C4-2B (cell line): ENCODE results near the gene CFAP58.
A peak's percentile ranks its signal among the peaks of the same experiment; 100 is the strongest.

Experiments used
- H3K27ac ChIP-seq: fragments of 450-650 bp; 2 replicates; pipeline ENCODE4 v1.5.1; 2017
- CTCF ChIP-seq: fragments of 450-650 bp; conservative IDR thresholded peaks from 2 replicates; pipeline ENCODE4 v1.5.1; 2017; ENCODE audit warnings: mild to moderate bottlenecking
- ZFX ChIP-seq: fragments of 450-650 bp; IDR thresholded peaks from 2 replicates; pipeline ENCODE4 v1.6.1; 2017

CFAP58 gene

DNA sequence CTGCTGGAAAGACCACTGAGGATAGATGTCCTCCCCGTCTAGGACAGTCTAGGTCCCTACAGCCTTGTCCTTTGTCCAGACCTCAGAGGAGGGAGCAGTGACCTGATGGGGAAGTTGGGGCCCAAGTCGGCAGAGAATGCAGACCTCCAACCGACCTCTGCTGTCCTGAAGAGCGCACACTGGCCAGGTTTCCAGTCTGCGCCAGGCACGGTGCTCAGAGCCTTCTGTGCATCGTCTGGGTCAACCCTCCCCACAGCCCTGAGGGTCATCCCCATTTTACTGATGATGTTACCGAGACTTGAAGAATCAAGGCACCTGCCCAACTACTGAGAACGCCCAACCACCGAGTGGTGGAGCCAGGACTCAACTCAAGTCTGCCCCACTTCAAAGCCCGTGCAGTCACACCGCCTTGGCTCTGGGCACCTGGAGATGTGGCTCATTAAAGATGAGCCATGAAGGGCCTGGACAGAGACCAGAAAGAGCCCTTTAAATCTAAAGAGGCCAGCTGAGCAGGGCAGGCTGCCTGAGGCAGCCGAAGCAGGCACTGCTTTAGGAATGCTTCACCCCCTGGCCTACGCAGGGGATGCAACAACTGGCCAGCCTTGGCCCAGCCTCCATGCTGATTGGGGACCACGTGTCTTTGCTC, 19.8 kb upstream of the CFAP58 start:
- TF ChIP-seq ZFX (no peak), CTCF (no peak)
- H3K27ac ChIP-seq: peak overlapping the region; percentile 89

DNA sequence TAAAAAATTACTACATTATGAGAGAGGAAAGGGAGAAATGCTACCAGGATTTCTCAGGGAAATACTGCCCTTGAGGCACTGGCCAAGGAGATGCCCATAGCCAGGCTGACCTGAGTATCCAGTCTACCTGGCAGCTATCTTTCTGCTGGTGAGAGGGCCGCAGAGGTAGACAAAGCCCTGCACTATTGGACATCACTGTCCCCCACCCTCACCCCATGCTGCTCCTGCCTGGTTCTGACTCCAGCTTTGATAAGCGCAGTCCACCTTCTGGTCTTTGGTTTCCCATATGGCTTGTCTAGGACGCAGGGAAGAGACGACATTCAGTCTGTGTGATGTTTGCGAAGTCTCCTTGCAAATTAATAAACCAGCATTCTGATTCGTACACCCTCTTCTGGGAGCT, 19.1 kb upstream of the CFAP58 start:
- TF ChIP-seq ZFX: no peak
- H3K27ac ChIP-seq: no peak overlapping the region

DNA sequence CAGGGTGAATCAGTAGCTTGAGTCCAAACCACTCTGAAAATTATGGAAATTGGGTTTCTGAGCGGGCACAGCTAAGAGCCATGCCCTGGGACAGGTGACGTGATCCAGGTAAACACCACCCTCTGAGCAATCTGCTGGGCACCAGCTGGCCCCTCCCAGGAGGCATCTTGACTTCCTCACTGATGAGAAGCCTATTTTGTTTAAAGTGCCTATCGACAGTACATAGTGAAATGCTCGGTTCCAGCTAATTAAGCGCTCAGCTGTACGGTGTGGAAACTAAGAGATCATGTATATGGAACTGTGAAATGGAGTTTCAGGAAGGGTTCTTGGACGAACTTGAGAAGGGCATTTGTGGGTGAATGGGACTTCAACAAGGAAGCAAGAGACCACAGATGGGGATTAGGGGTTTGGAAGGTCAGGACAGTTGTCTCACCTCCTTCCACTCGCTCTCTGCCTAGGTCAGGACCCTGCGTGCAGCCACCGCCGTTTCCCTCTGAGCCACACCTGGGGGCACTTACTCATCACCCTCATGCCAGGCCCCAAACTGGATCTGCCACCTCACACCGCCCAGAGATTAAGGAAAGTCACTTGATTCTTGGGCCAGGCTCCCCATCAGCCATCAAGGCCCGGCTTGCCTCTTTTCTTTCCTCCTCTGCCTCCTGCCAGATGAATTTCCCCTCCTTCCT, 18.5 kb upstream of the CFAP58 start:
- no peak overlapping the region for H3K27ac ChIP-seq
- no peak for TF ChIP-seq ZFX
- TF ChIP-seq CTCF: no peak

DNA sequence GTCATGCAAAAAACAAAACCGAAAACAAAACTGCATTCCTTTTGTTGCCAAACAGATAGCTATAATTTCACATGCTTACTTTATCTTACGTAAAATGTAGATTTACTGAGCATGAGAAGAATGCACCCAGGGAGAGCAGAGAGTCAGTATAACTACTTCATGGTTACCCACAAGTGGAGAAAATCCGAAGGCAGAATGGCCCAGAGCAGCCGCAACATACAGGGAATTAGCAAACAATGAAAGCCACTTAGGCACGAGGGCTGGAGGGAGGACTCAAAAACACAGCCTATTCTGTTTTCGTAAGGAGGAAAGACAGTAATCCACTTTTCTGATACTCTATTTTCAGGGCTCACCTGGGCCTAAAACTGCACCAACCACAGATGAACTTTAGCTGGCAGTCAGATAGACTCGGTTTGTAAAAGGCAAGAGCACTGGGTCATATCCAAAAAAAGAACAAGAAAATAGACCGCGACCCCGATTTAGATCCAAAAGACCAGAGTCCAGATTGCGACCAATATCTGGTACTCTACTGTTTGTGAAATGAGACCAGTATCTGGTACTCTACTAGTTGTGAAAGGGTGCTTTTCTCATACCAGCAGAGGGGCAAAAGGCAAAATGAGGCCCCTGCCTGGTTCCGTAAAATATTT, 16.7 kb upstream of the CFAP58 start:
- H3K27ac ChIP-seq: no peak overlapping the region; the same call in 1 of the 2 replicates
- TF ChIP-seq CTCF: no peak
- no peak for TF ChIP-seq ZFX

DNA sequence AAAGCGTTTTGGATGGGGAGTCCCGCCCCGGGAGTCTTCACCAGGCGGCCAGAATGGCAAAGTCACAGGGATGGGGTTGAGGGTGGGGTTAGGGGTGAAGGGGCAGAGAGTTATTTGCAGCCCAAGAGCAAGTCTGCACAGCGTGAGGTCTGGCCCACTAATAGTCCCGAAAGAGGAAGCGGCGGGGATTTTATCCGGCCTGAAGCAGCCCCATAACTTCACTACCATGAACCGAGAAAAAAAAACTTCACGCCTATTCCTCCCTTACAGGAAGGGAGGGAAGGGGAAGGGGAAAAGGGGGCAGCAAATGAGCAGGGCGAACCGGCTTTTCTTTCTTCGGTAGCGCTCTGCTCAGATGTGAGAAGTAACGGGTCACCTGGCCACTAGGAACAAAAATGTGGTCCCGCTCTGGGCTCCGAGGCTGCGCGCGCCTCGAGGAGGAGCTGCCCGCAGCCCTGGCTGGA, 16.1 kb upstream of the CFAP58 start:
- no peak for TF ChIP-seq CTCF
- no peak for TF ChIP-seq ZFX
- peak overlapping the region; percentile 90 for H3K27ac ChIP-seq

DNA sequence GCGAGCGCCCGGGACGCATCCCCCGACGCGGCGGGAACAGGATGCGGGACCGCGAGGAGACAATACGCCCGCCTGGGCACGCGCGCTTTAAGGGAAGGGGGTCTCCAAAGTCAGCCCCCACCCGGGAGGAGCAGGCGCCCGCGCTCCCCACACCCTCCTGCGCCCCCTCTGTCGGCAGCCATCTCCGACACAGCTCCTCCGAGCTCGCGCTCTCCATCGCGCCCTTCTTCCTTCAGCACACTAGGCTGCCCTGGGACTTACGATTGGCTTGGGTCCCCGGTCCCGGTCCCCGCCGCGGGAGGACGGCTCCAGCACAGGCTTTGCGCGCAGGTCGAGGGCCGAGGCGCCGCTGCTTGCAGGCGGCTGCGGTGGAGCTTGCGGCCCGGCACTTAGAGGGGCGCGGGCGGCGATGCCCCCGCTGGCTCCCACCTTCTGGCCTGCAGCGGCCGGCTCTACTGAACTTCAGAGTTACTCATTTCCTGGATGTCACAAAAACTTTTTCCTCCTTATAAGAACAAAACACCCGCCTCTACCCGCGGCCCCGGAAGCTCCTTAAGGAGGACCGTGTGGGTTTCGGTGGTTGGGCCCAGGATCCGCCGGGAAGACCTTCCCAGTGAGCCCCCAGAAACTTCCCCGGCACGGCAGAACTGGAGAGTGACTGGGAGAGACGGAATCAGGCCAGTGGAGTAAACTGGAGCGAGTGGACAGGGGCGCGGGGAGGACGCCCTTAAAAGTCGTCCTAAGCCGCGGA, 15.5 kb upstream of the CFAP58 start, which contains the start of gene ITPRIP:
Gene ITPRIP, minus strand, starts transcription at position 481 of the 751 bp plus-strand sequence. CDS start 22,414 bp downstream, outside the sequence.
- peak within 1 kb of the TSS; percentile 90 for H3K27ac ChIP-seq
- TF ChIP-seq CTCF (peak; percentile 20; the same call in 1 of the 2 replicates), ZFX (peak; percentile 67)

DNA sequence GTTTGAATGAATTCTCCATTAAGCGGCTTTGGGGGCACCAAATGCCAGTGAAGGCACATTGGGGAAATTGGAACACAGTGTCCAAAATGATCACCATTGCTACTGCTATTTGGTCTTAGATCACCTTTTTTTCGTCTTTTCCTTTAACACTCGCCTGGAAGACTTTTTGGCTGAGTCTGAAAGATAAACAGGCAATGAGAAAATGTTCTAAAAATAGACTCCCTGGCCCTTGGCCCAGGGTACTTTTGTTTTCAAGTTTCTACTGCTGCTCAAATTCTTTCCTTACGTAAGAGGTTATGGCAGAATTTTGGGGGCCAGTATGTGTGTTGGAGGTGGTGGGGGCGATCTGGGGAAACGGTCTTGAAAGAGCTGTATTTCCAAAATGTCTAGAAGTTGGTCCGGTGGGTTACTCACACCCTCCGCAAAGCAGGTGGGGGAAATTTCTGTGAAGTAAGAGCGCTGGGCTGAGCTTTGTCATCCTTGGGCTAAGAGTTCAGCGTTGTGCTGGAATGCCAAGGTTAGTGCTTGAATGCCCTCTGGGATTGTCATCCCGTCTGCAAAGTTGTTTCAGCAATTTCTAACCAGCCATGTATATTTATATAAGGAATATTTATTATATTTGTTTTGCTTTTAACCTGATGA, 14.0 kb upstream of the CFAP58 start:
- peak overlapping the region; percentile 90 for H3K27ac ChIP-seq
- TF ChIP-seq ZFX (no peak), CTCF (no peak)
